Peyer's patch (tissue), 4 donors: ENCODE measurements around the gene CCDC81. TPM values are rescaled to one million over a fixed set of nuclear protein-coding genes. Genes with fewer than 3 reads are reported as not detected.
"Not testable (repeated sequence)": the region's sequence is repeated elsewhere in the genome, so short reads cannot be mapped to it uniquely, and the experiment has no call there.

ENCODE experiments used
- DNase-seq, 3 donors: peaks; one replicate each; pipeline ENCODE4 v3.0.0-alpha.2; 2017 to 2019
- H3K27ac ChIP-seq, 4 donors: fragments of 200-600 bp; sonication (generic); one replicate each; pipeline ENCODE4 v1.5.1; 2016 to 2019
- H3K27me3 ChIP-seq, 2 donors: fragments of 200-600 bp; sonication (generic); one replicate each; pipeline ENCODE4 v1.5.1; 2019
- H3K36me3 ChIP-seq, 3 donors: fragments of 200-600 bp; sonication (generic); one replicate each; pipeline ENCODE4 v1.5.1; 2016 to 2019
- H3K4me1 ChIP-seq, 4 donors: fragments of 200-600 bp; sonication (generic); one replicate each; pipeline ENCODE4 v1.5.1; 2016 to 2019
- H3K4me3 ChIP-seq, 4 donors: fragments of 200-600 bp; sonication (generic); 1 replicate in 3 of 4; 2 replicates in 1 of 4; pipeline ENCODE4 v1.5.1; 2016 to 2019; ENCODE audit warnings: mild to moderate bottlenecking in 1 of 4
- H3K9me3 ChIP-seq, 4 donors: fragments of 200-600 bp; sonication (generic); one replicate each; pipeline ENCODE4 v1.5.1; 2016 to 2019; ENCODE audit warnings: mild to moderate bottlenecking in 1 of 4
- CTCF ChIP-seq, 6 experiments: fragments of 450-650 bp in 4 of 6; fragments of 200-600 bp in 2 of 6; sonication (generic) in 1 of 6; IDR thresholded peaks; one replicate each; pipeline ENCODE4 v1.5.1; 2017 to 2019; ENCODE audit warnings: antibody characterized with exemption in 6 of 6, mild to moderate bottlenecking in 3 of 6, moderate library complexity in 1 of 6
- POLR2A ChIP-seq, 2 donors: fragments of 450-650 bp; IDR thresholded peaks; one replicate each; pipeline ENCODE4 v1.5.1; 2017; ENCODE audit warnings: antibody characterized with exemption in 2 of 2, mild to moderate bottlenecking in 2 of 2, moderate library complexity in 2 of 2
- total RNA-seq, 4 donors: library from RNA; depleted of rRNA; stranded (reverse); fragments of >200 nt; gene quantifications; one replicate each; pipeline ENCODE4 v1.1.0, GENCODE V29; 2016

CCDC81 gene
- total RNA-seq, 4 donors from 2014 or later: 3.1 to 22.3 TPM; not detected in 2

- Histone ChIP-seq H3K27ac (no peak overlapping the region), H3K4me1 (no peaks in the 10 kb centered on the region), H3K4me3 (no peak overlapping the region), H3K9me3 (no peaks in the 10 kb centered on the region), H3K36me3 (no peaks in the 10 kb centered on the region), H3K27me3 (no peaks in the 10 kb centered on the region)
- DNase-seq: no peak
- TF ChIP-seq POLR2A (IDR thresholded peaks at IDR 0.05) (no peak), CTCF (IDR thresholded peaks at IDR 0.05) (no peak)
Observed at GRCh38 chr11:86355256-86355655, 19.4 kb upstream of the CCDC81 start.

GRCh38 chr11:86357412-86357811 lies 17.3 kb upstream of the CCDC81 start:
- DNase-seq, H3K36me3 ChIP-seq, H3K27me3 ChIP-seq, H3K9me3 ChIP-seq, H3K4me3 ChIP-seq, H3K27ac ChIP-seq, H3K4me1 ChIP-seq: not testable (repeated sequence)

GRCh38 chr11:86358720-86359119 lies 16.0 kb upstream of the CCDC81 start:
- Histone ChIP-seq H3K9me3 (no peaks in the 10 kb centered on the region), H3K4me1 (no peaks in the 10 kb centered on the region), H3K4me3 (no peak overlapping the region), H3K27ac (no peak overlapping the region), H3K36me3 (no peaks in the 10 kb centered on the region), H3K27me3 (no peaks in the 10 kb centered on the region)
- TF ChIP-seq CTCF (IDR thresholded peaks at IDR 0.05): no peak
- no peak for TF ChIP-seq POLR2A (IDR thresholded peaks at IDR 0.05)
- DNase-seq: no peak

DNA sequence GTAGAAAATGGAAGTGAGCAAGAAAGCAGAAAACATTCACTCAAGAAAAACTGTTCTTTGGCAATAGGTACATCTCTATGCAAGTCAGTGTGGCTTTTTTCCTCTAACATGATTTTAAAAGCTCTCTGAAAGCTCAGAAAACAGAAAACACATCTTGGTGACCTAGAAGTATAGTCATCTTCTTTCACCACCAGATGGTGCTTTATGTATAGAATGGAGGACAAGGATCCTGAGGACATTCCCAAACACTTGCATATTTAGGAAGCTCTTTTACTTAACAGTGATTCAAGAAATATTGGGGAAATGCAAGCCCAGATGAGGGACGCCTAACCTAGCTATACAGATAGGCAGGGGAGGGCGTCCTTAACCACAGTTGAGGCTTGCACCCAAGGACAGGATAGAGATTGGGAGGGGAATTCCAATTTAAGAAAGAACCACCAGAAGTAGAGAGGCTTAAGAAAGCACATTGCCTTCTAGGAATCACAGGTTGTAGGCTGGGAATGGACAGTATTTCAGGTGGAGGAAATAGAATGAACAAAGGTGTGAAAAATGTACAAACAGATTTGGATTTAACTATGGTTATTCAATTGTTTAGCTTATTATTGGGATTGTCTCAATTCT lies 13.8 kb upstream of the CCDC81 start:
- Histone ChIP-seq H3K27ac (no peak overlapping the region), H3K36me3 (no peaks in the 10 kb centered on the region), H3K4me3 (no peak overlapping the region), H3K4me1 (no peaks in the 10 kb centered on the region), H3K9me3 (no peaks in the 10 kb centered on the region), H3K27me3 (no peaks in the 10 kb centered on the region)
- no peak for DNase-seq
- TF ChIP-seq POLR2A (IDR thresholded peaks at IDR 0.05): no peak
- TF ChIP-seq CTCF (IDR thresholded peaks at IDR 0.05): peak in 3 of 6 experiments; percentile 11 to 17 (median 14)

DNA sequence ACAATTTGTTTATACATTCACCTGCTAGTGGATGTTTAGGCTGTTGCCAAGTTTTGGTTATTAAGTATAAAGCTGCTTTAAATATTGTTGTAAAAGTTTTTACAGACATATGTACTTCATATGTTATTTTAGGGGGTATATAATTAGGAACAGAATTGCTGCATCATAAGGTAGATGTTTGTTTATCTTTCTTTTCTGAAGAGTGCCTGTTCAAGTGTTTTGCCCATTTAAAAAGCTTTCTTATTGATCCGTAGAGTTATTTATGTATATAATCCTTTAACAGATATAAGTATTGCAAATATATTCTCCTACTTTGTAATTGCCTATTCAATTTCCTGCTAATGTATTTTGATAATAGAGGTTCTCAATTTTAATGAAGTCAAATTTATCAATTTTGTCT lies 11.3 kb upstream of the CCDC81 start:
- no peak overlapping the region for H3K4me3 ChIP-seq
- H3K4me1 ChIP-seq: no peaks in the 10 kb centered on the region
- no peaks in the 10 kb centered on the region for H3K9me3 ChIP-seq
- H3K36me3 ChIP-seq: no peaks in the 10 kb centered on the region
- no peak for DNase-seq
- no peaks in the 10 kb centered on the region for H3K27me3 ChIP-seq
- no peak for TF ChIP-seq CTCF (IDR thresholded peaks at IDR 0.05)
- no peak for TF ChIP-seq POLR2A (IDR thresholded peaks at IDR 0.05)
- H3K27ac ChIP-seq: no peak overlapping the region

DNA sequence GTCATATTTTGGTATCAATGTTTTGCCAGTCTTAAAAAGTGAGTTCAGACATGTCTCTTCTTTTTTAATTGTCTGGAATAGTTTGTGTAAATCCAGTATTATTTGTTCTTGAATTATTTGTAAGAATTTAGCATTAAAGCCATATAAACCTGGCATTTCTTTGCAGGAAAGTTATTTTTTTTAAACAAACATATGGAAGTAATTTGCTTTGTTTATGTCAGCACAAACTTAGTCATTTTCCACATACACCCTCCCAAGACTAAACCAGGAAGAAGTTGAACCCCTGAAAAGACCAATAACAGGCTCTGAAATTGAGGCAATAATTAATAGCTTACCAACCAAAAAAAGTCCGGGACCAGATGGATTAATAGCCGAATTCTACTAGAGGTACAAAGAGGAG lies 9.1 kb upstream of the CCDC81 start:
- TF ChIP-seq CTCF (IDR thresholded peaks at IDR 0.05): no peak
- TF ChIP-seq POLR2A (IDR thresholded peaks at IDR 0.05): no peak

More for the DNA sequence above, 9.1 kb upstream of the CCDC81 start:
- H3K27ac ChIP-seq: no peak overlapping the region
- no peak for DNase-seq
- H3K4me1 ChIP-seq: no peaks in the 10 kb centered on the region
- H3K36me3 ChIP-seq: no peaks in the 10 kb centered on the region
- H3K27me3 ChIP-seq: no peaks in the 10 kb centered on the region
- H3K4me3 ChIP-seq: no peak overlapping the region
- H3K9me3 ChIP-seq: no peaks in the 10 kb centered on the region
